ACHN (cell line): ENCODE data around the gene VN1R4.
"Not testable (repeated sequence)": the region's sequence is repeated elsewhere in the genome, so short reads cannot be mapped to it uniquely, and the experiment has no call there.

Experiments used
- DNase-seq: peaks from one replicate; pipeline ENCODE4 v3.0.0-alpha.2; 2015
- in situ Hi-C: cut with HindIII; loops from 2 replicates; pipeline ENCODE4 v1.10.0; 2017; ENCODE audit warnings: low sequenced_read_pairs, low pct_ligation_motif_present, low pct_unique_long_range_greater_than_20kb

The VN1R4 gene, protein sequence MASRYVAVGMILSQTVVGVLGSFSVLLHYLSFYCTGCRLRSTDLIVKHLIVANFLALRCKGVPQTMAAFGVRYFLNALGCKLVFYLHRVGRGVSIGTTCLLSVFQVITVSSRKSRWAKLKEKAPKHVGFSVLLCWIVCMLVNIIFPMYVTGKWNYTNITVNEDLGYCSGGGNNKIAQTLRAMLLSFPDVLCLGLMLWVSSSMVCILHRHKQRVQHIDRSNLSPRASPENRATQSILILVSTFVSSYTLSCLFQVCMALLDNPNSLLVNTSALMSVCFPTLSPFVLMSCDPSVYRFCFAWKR

DNA sequence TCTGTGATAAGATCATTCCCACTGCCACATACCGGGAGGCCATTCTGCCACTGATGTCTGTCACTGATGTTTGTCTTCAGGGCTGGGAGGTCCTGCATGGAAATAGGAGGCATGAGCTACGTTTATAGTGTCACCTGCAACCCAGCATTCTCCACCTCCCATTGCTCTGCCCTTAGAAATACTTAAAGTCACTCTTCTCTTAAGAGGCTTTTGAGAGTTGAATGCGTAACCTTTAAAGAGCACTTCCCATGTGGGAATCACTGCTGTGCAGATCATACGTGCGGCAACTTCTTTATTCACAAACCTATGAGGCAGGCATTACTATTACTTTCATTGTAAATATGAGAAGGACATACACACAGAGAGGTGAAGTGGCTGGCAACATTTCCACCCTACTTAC is at the start of gene VN1R4:
VN1R4 (minus strand) TSS at position 101 of the 400 bp plus-strand sequence; CDS start at position 43, 58 bp downstream.
- DNase-seq, in situ Hi-C loops: not testable (repeated sequence)

DNA sequence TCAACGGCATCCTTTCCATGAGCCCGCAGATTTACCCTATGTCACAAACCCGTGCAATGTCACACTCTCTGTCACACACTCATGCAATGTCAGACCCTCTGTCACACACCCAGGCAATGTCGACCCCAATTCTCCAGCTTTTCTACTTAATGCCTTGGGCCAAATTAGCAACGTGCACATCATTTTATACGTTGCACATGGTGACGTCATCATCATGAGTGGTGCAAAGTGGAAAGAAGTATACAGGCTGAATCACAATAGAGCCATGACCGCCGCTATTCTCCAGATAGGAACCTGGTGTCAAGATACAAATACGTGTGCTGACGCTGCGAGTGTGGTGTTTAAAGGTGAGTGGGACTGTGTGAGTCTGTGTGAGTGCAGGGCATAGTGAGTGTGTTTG is 44.4 kb upstream of the VN1R4 start:
- in situ Hi-C loops, result no loop called here

DNA sequence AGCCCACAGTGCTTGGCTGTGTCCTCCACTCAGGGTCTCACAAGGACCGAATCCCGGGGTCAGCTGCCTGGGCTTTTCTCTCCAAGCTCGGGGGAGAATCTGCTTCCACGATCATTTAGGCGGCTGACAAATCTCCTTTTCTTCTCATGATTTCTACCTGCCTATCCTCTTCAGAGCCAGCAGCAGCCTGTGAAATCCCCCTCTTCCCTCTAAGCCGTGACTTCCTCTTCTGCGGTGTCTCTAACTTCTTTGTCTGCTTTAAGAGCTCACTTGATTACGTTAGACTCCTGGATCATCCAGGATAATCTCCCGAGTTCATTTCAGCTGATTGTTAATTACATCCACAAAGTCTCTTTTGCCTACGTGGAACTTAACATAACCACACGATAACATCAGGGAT is 43.5 kb upstream of the VN1R4 start:
- in situ Hi-C loops, result no loop called here
- no peak for DNase-seq

More for the DNA sequence above, 44.4 kb upstream of the VN1R4 start:
- no peak for DNase-seq

DNA sequence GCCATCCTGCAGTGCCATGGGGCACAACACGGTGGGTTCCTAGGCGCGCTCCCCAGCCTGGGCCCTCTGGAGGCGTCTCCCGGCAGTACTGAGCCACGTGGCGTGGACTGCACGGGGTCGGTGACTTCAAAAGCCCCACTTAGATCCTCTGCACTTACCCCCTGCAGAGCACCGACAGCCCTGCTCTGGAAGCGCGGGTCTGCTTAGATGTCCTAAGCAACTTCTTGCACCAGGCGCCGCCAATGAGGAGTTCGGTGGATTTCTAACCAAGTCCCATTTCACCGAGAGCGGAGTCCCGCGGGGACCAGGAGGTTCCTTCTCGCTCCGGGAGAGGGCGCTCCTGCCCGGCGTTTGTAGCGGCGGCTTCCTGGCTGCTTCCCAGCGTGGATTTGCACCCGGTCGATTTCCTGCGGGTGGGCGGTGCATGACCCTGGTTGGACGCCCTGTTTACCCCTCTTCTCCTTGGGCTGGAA is 40.9 kb upstream of the VN1R4 start:
- in situ Hi-C loops, result no loop called here
- no peak for DNase-seq

DNA sequence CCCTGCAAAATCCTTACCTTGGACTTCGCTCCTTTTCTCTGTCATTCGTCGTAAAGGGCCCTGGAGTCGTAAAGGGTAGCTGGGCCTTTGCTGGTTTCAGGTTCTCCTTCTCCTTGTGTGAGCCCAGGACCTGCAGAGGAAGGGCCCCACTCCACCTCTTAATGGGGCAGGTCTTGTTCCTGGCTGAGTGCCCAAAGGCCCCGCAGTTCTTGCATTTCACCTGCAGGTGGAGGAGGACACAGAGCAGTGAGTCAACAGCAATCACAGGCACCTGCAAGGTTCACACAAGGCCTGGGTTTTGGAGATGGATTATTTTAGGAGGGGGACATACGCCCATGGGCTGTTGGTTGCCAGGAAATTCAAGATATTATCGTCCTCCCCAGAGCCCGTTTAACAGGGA is 33.8 kb upstream of the VN1R4 start:
- in situ Hi-C loops, DNase-seq: not testable (repeated sequence)

DNA sequence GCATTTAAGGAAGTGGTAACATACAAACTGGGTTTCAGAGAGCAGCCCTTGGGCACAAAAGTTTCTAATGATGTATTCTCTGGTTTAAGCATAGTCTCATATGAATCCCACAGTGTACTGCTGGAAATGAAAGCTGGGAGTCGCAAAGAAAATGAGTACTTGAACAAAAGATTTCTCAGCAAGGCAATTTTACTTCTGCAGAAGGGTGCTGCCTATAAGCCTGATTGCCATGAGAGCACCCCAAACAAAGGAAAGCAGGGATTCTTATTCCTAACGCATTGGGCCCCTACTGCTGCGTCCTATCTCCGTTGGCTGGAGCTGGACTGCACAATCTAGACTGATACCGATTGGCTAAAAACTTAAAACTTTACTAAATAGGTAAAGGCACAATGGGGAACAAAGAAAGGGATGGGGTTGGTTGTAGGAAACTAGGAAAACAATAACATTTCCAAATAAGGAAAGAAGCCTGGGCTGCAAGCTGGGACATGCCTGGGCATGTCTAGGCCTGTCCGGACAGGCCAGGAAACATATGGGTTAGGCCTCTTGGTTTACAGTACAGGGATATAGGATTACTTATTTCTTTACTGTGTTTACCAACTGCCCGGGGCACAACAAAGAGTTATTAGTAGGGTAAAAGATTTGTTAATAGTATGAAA is 27.4 kb upstream of the VN1R4 start:
- in situ Hi-C loops, result no loop called here
- DNase-seq, result no peak

DNA sequence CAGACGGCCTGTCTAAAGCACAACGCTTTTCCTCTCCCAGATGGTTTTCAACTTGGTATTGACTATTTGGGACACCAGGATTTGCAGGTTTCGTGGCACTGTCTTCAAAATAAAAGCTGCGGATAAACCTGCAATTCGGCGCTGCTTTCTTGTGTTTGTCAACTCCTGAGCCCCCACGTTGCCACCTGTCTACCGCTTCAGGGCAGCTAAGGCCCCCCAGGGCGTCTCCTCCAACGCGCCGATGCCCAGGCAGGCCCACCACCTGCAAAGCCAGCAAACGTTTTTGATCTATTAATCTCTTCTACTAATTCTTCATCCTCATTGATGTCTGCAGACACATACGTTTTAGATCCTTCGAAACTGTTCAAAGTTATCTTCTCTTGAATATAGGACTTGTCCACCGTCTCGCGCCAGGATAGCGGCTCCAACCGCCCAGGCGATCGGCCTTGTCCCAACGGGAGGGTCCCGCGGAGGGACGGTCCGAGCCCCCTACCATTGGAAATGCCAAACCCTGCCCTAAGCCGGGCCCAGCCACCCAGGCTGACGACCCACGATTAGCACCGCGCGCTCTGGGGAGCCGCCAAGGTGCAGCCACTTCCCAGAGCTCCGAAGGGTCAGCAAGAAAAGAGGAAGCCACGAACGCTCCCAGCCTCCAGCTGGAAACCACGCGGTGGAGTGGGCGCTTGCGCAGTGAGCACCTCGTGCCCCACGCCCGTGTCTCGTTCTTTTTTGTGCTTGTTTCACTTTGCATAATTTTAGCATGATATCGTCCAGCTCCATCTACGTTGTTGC is 23.4 kb upstream of the VN1R4 start:
- DNase-seq, result no peak
- in situ Hi-C loops, result no loop called here

DNA sequence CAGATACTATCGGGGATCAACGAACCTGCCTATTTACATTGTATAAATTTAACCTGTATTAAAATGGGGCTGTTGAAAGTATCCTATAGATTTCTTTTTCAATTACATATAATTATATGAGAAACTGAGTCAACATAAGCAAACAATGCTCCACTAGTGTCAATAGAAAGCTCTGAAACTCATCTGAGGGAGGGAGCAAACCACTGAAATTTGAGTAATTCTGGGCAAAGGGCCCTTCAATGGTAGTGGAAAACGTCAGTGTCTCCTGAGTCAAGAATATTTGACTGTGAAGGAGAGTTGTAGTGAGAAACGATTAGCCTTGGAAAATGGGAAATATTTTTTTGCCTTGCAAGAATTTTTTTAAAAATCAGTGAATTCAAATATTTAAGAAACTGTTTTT is 17.6 kb upstream of the VN1R4 start:
- no peak for DNase-seq
- in situ Hi-C loops, result no loop called here

DNA sequence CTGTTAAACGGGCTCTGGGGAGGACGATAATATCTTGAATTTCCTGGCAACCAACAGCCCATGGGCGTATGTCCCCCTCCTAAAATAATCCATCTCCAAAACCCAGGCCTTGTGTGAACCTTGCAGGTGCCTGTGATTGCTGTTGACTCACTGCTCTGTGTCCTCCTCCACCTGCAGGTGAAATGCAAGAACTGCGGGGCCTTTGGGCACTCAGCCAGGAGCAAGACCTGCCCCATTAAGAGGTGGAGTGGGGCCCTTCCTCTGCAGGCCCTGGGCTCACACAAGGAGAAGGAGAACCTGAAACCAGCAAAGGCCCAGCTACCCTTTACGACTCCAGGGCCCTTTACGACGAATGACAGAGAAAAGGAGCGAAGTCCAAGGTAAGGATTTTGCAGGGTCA is 14.4 kb upstream of the VN1R4 start:
- in situ Hi-C loops, result not testable (repeated sequence)

DNA sequence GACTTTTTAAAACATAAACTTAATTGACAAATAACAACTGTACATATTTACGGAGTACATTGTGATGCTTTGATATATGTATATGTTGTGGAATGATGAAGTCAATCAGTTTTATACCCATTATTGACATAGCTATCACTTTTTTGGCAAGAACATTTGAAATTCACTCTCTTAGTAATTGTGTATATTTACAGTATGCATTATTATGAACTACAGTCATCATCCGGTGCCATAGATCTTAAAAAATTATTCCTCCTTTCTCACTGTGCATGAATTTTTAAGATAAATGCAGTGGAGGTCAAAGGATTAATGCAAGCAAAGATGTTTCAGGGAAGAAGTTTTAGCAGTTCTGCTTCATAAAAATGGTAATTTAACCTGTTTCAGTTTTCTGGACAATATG is 8.0 kb upstream of the VN1R4 start:
- in situ Hi-C loops, result no loop called here
- no peak for DNase-seq

More for the DNA sequence above, 14.4 kb upstream of the VN1R4 start:
- not testable (repeated sequence) for DNase-seq

DNA sequence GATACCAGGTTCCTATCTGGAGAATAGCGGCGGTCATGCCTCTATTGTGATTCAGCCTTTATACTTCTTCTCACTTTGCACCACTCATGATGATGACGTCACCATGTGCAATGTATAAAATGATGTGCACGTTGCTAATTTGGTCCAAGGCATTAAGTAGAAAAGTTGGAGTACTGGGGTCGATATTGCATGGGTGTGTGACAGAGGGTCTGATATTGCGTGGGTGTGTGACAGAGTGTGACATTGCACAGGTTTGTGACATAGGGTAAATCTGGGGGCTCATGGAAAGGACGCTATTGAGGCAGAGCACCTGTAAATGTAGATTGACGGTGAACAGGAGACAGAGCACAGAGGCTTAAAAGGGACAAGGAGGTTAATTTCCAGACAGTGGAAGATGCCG is 4.5 kb upstream of the VN1R4 start:
- in situ Hi-C loops, result no loop called here
- DNase-seq, result no peak

DNA sequence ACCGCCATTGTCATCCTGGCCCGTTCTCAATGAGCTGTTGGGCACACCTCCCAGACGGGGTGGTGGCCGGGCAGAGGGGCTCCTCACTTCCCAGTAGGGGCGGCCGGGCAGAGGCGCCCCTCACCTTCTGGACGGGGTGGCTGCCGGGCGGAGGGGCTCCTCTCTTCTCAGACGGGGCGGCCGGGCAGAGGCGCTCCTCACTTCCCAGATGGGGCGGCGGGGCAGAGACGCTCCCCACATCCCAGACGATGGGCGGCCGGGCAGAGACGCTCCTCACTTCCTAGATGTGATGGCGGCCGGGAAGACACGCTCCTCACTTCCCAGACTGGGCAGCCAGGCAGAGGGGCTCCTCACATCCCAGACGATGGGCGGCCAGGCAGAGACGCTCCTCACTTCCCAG is 2.3 kb upstream of the VN1R4 start:
- DNase-seq, in situ Hi-C loops: not testable (repeated sequence)

DNA sequence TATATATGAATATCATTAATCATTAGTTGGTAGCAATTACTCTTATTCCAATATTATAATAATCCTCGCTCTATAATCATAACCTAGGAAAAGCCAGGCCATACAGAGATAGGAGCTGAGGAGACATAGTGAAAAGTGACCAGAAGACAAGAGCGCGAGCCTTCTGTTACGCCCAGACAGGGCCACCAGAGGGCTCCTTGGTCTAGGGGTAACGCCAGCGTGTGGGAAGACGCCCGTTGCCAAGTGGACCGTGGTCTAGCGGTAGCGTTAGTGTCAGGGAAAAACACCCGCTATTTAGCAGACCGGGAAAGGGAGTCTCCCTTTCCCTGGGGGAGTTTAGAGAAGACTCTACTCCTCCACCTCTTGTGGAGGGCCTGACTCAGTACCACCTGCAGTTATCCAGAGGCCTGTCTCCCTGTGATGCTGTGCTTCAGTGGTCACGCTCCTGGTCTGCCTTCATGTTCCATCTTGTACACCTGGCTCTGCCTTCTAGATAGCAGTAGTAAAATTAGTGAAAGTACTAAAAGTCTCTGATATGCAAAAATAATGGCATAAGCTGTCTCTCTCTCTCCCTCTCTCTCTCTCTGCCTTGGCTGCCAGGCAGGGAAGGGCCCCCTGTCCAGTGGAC is 9.7 kb downstream of the VN1R4 start, which contains the start of gene VN1R2:
VN1R2 (plus strand) TSS at position 578 of the 628 bp plus-strand sequence. CDS start 84 bp downstream, outside the sequence.
- in situ Hi-C loops, DNase-seq: not testable (repeated sequence)

DNA sequence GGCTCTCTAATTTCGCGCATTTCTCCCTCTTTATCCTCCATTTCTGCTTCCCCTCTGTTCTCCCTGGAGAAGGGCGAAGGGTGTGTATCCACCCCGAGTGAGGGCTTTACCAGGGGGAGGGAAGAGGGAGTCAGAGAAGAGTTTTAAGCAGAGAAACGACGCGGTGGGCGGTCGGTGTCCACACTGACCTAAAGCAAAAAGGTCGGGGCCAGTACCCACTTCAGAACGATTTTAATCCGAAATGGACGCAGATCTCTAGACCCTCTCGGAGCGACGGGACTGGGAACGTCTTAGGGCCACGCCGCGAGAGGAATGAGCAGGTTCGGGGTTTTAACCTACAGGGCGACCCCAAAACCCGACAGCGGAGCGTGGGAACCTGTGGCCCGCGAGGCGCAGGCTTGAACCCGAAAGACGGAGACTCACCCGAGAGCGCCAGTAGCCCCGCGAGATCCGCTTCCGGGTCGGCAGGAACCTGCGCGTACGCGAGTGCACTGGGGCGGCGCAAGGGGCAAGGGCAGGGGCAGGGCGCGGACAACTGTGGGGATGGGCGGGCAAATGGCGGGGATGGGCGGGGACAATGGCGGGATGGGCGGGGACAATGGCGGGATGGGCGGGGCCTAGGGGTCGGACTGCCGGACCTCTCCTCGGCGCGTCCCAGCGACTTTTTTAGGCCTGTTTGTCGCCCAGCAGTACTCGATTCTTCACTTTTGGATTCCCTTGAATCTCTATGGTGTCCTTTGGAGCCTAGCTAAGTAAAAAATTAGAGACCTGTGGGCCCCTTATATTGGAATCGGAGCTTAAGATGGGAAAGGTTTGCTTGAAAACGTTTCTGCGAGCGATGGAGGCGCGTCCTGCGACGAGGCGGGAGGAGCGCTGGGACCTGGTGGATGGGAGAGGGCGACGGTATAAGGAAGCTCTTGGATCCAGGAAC is 12.8 kb downstream of the VN1R4 start, which contains the start of gene ZNF677:
ZNF677 (minus strand) TSS at position 463 of the 931 bp plus-strand sequence. CDS start 3,323 bp downstream, outside the sequence.
- in situ Hi-C loops, result no loop called here

DNA sequence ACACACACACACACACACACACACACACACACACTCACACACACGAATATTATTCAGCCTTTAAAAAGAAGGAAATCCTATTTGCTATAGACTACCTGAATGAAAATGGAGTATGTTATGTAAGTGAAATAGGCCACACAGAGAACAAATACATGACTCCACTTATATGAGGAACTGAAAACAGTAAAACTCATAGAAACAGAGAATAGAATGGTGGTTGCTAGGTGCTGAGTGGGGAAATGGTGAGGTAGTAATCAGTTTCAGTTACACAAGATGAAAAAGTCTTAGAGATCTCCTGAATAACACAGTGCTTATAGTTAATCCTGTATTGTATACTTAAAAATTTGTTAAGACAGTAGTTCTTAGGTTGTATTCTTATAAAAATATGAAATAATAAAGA is 21.0 kb downstream of the VN1R4 start:
- no peak for DNase-seq
- in situ Hi-C loops, result no loop called here

More for the DNA sequence above, 12.8 kb downstream of the VN1R4 start, which contains the start of gene ZNF677:
- no peak for DNase-seq

DNA sequence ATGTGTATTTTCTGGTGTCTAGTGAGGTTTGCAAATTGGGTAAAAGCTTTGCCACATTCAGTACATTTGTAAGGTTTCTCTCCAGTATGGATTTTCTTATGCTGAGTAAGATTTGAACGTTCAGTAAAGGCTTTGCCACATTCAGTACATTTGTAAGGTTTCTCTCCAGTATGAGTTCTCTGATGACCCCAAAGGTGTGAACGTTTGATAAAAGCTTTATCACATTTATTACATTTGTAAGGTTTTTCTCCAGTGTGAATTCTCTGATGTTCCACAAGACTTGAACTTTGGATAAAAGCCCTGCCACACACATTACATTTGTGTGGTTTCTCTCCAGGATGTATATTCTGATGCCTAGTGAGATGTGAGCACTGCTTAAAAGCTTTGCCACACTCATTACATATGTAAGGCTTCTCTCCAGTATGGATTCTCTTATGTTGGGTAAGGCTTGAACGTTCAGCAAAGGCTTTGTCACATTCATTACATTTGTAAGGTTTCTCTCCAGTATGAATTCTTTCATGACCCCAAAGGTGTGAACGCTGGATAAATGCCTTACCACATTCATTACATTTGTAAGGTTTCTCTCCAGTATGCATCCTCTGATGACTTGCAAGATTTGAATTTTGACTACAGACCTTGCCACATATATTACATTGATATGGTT is 30.3 kb downstream of the VN1R4 start:
- in situ Hi-C loops, result no loop called here
- DNase-seq, result no peak

DNA sequence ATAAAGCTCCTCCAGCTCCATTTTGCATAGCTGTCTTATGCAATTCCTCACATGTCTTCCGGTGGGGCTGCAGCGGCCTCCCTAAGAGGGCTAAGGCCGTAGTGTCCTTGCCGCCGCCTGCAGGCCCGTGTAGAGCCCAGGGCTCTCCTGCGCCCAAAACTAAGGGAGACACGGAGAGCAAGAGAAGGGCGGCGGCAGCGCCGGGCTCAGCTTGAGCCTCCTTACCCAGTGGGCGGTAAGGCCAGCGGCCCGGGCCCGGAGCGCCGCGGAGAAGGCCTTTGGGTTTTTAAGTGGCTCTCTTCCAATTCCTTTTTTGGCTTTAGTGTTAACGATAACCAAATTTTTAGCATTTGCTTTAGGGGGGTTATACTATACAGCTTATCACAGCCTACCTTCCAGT is 42.9 kb downstream of the VN1R4 start:
- in situ Hi-C loops, result no loop called here
- no peak for DNase-seq
